Nephron (organoid): ENCODE results near the gene DDOST.

Experiments
- H3K27ac Mint-ChIP-seq, 3 experiments: 2 replicates each; pipeline ENCODE4 v1.8.0; 2020; ENCODE audit warnings: mixed read lengths in 3 of 3, mild to moderate bottlenecking in 2 of 3, moderate library complexity in 1 of 3
- H3K27me3 Mint-ChIP-seq: 2 replicates; pipeline ENCODE4 v1.8.0; 2021; ENCODE audit warnings: low read depth, mild to moderate bottlenecking, moderate library complexity, mixed read lengths
- H3K36me3 Mint-ChIP-seq: 2 replicates; pipeline ENCODE4 v1.8.0; 2020; ENCODE audit warnings: low read depth, mixed read lengths
- H3K4me1 Mint-ChIP-seq: 2 replicates; pipeline ENCODE4 v1.8.0; 2020; ENCODE audit warnings: mixed read lengths
- H3K4me3 Mint-ChIP-seq, 3 experiments: 2 replicates each; pipeline ENCODE4 v1.8.0; 2020; ENCODE audit warnings: mild to moderate bottlenecking in 3 of 3, mixed read lengths in 3 of 3, moderate library complexity in 2 of 3
- H3K9me3 Mint-ChIP-seq: 2 replicates; pipeline ENCODE4 v1.8.0; 2020; ENCODE audit warnings: mixed read lengths
- TF ChIP-seq, protein P1 (sequence below), 3 experiments: fragments of 200-600 bp; sonication (generic); IDR thresholded peaks; one replicate each; pipeline ENCODE4 v1.5.0; 2021; ENCODE audit warnings: antibody characterized with exemption in 3 of 3; ENCODE audit not compliant: unreplicated experiment in 3 of 3

DDOST gene

GRCh38 chr1:20634594-20635084 lies 26.5 kb downstream of the DDOST start:
- Mint-ChIP-seq H3K9me3 (no peaks in the 10 kb centered on the region), H3K27me3 (no peaks in the 10 kb centered on the region), H3K4me1 (peaks cover 27% of the 10 kb centered on the region), H3K4me3 (peak overlapping the region; percentile 91 to 96 (median 96)), H3K36me3 (peaks cover 21% of the 10 kb centered on the region), H3K27ac (peak overlapping the region; percentile 86 to 95 (median 95))
- TF ChIP-seq, protein P1, sequence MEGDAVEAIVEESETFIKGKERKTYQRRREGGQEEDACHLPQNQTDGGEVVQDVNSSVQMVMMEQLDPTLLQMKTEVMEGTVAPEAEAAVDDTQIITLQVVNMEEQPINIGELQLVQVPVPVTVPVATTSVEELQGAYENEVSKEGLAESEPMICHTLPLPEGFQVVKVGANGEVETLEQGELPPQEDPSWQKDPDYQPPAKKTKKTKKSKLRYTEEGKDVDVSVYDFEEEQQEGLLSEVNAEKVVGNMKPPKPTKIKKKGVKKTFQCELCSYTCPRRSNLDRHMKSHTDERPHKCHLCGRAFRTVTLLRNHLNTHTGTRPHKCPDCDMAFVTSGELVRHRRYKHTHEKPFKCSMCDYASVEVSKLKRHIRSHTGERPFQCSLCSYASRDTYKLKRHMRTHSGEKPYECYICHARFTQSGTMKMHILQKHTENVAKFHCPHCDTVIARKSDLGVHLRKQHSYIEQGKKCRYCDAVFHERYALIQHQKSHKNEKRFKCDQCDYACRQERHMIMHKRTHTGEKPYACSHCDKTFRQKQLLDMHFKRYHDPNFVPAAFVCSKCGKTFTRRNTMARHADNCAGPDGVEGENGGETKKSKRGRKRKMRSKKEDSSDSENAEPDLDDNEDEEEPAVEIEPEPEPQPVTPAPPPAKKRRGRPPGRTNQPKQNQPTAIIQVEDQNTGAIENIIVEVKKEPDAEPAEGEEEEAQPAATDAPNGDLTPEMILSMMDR (IDR thresholded peaks at IDR 0.05; ENCODE audit: unreplicated experiment in 3 of 3): no peak

DNA sequence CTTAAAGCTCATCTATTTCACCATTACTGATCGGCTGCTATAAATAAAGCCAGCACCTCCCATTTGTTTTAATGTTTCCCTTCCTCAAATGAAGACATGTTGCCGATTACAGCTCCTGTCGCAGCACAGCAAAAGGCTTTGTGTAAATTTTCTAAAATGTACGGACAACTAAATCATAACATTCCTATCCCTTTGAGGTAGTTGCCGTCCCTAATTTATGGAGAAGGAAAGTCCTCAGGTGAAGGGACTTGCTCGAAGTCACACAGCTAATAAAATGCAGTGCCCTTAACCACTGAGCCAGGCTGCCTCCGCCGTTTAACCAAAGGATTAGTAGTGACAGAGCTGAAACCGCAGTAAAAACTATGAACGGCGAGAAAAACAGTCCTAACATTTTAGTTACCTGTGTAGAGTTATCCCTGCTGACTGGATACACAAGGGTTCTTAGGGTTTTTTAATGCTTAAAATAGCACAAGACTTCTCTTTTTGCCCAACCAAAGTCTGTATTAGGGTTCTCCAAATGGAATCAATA lies 27.0 kb downstream of the DDOST start:
- Mint-ChIP-seq H3K27me3 (no peaks in the 10 kb centered on the region), H3K9me3 (no peaks in the 10 kb centered on the region), H3K4me3 (peak overlapping the region; percentile 91 to 96 (median 96)), H3K27ac (peak overlapping the region; percentile 86 to 95 (median 95)), H3K36me3 (peaks cover 19% of the 10 kb centered on the region), H3K4me1 (peaks cover 27% of the 10 kb centered on the region)
- TF ChIP-seq, protein P1 (IDR thresholded peaks at IDR 0.05; ENCODE audit: unreplicated experiment in 3 of 3): no peak

DNA sequence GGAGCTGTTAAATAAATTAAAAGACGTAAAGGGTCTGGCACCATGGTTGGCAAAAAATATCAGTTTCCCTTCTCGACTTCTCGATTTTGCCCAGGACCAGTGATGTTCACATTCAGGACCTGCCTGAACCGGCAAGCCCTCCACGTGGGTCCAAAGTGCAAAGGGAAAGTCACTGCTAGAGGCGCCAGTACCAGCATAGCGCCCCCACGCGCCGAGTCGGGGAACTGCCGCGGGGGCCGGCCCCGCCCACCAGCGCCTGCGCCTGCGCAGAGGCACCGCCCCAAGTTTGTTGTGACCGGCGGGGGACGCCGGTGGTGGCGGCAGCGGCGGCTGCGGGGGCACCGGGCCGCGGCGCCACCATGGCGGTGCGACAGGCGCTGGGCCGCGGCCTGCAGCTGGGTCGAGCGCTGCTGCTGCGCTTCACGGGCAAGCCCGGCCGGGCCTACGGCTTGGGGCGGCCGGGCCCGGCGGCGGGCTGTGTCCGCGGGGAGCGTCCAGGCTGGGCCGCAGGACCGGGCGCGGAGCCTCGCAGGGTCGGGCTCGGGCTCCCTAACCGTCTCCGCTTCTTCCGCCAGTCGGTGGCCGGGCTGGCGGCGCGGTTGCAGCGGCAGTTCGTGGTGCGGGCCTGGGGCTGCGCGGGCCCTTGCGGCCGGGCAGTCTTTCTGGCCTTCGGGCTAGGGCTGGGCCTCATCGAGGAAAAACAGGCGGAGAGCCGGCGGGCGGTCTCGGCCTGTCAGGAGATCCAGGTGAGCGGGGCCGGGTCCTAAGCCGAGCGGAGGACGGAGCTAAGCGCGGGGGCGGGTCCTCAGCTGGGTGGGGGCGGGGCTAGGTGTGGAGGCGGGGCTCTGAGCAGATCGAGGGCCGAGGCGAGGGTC lies 27.7 kb downstream of the DDOST start, which contains the start of gene PINK1:
PINK1 (plus strand) TSS at position 269 of the 875 bp plus-strand sequence; CDS start at position 360, 91 bp downstream.
- Mint-ChIP-seq H3K4me3 (peak within 1 kb of the TSS; percentile 91 to 96 (median 96)), H3K4me1 (peaks cover 27% of the 10 kb centered on the region), H3K9me3 (no peaks in the 10 kb centered on the region), H3K36me3 (peaks cover 12% of the 10 kb centered on the region), H3K27me3 (no peaks in the 10 kb centered on the region), H3K27ac (peak within 1 kb of the TSS; percentile 86 to 95 (median 95))
- TF ChIP-seq, protein P1 (IDR thresholded peaks at IDR 0.05; ENCODE audit: unreplicated experiment in 3 of 3): peak; percentile 99 to 100 (median 99)

GRCh38 chr1:20632386-20632785 lies 28.8 kb downstream of the DDOST start:
- Mint-ChIP-seq H3K36me3 (peaks cover 7% of the 10 kb centered on the region), H3K27me3 (no peaks in the 10 kb centered on the region)
- TF ChIP-seq, protein P1 (IDR thresholded peaks at IDR 0.05; ENCODE audit: unreplicated experiment in 3 of 3): no peak

GRCh38 chr1:20630729-20631128 lies 30.4 kb downstream of the DDOST start:
- H3K9me3 Mint-ChIP-seq: no peaks in the 10 kb centered on the region
- peaks cover 32% of the 10 kb centered on the region for H3K4me1 Mint-ChIP-seq
- H3K27ac Mint-ChIP-seq: peak overlapping the region in 2 of 3 experiments; percentile 62 to 69
- no peaks in the 10 kb centered on the region for H3K27me3 Mint-ChIP-seq
- H3K4me3 Mint-ChIP-seq: peak overlapping the region in 2 of 3 experiments; percentile 68 to 82
- no peaks in the 10 kb centered on the region for H3K36me3 Mint-ChIP-seq
- TF ChIP-seq, protein P1 (IDR thresholded peaks at IDR 0.05; ENCODE audit: unreplicated experiment in 3 of 3): no peak

More at GRCh38 chr1:20632386-20632785, 28.8 kb downstream of the DDOST start:
- Mint-ChIP-seq H3K4me1 (peaks cover 30% of the 10 kb centered on the region), H3K9me3 (no peaks in the 10 kb centered on the region), H3K27ac (peak overlapping the region; percentile 80 to 95 (median 84)), H3K4me3 (peak overlapping the region; percentile 79 to 92 (median 87))
